IMR-90 (cell line): Measurements from ENCODE around the gene DMD. TPM values are rescaled to one million over a fixed set of nuclear protein-coding genes. Genes with fewer than 3 reads are reported as not detected.

Source experiments
- ATAC-seq: fragments of 200-7000 bp; cut with Tn5 transposase; 2 replicates; pipeline ENCODE4 v1.9.1; 2020; ENCODE audit warnings: low read depth, mild to moderate bottlenecking, moderate library complexity
- BruUV-seq: library from RNA; stranded (reverse); fragments of 400-500 nt; replicated peaks from 2 replicates; lab custom pipeline; 2021; lab: Mats Ljungman, UMichigan
- CTCF ChIA-PET: fragments of 300-600 bp; formaldehyde crosslinking; extraction: SDS; loops from one replicate; lab custom pipeline; 2021; ENCODE audit warnings: antibody characterized with exemption; lab: Yijun Ruan, JAX
- POLR2A ChIA-PET: fragments of 300-600 bp; sonication (Branson Sonifier 250); formaldehyde crosslinking; loops from one replicate; lab custom pipeline; 2022; ENCODE audit warnings: antibody characterized with exemption; ENCODE audit not compliant: unreplicated experiment; lab: Charles Lee
- DNase-seq: peaks from one replicate; pipeline ENCODE4 v3.0.0; 2013
- H2AFZ ChIP-seq: replicated peaks from 2 replicates; pipeline ENCODE3; 2013; ENCODE audit warnings: low read length, mild to moderate bottlenecking; ENCODE audit not compliant: poor library complexity
- H2AK5ac ChIP-seq: 2 replicates; pipeline ENCODE4 v1.6.1; 2013; ENCODE audit warnings: low read depth, low read length, inconsistent platforms
- H2AK9ac ChIP-seq: replicated peaks from 2 replicates; pipeline ENCODE3; 2013; ENCODE audit warnings: mild to moderate bottlenecking, low read depth, low read length, moderate library complexity; ENCODE audit not compliant: poor library complexity
- H2BK120ac ChIP-seq: 2 replicates; pipeline ENCODE4 v1.6.1; 2013; ENCODE audit warnings: low read depth, low read length, inconsistent platforms
- H2BK15ac ChIP-seq: 3 replicates; pipeline ENCODE4 v1.6.1; 2013; ENCODE audit warnings: low read depth, low read length, inconsistent platforms
- H2BK20ac ChIP-seq: 2 replicates; pipeline ENCODE4 v1.6.1; 2013; ENCODE audit warnings: low read depth, mild to moderate bottlenecking, inconsistent platforms, low read length, moderate library complexity
- H2BK5ac ChIP-seq: 2 replicates; pipeline ENCODE4 v1.6.1; 2013; ENCODE audit warnings: mild to moderate bottlenecking, low read depth, low read length, inconsistent platforms; ENCODE audit not compliant: poor library complexity, severe bottlenecking
- H3K14ac ChIP-seq: replicated peaks from 2 replicates; pipeline ENCODE4 v1.6.1; 2013; ENCODE audit warnings: low read depth, low read length, inconsistent platforms
- H3K18ac ChIP-seq: 2 replicates; pipeline ENCODE4 v1.6.1; 2013; ENCODE audit warnings: low read depth, low read length, control low read depth
- H3K23ac ChIP-seq: 2 replicates; pipeline ENCODE4 v1.6.1; 2013; ENCODE audit warnings: low read depth, low read length, inconsistent platforms
- H3K27ac ChIP-seq: 2 replicates; pipeline ENCODE4 v1.5.1; 2013; ENCODE audit warnings: mild to moderate bottlenecking, control low read depth, low read length; ENCODE audit not compliant: insufficient read depth
- H3K27me3 ChIP-seq: 2 replicates; pipeline ENCODE4 v1.6.1; 2013; ENCODE audit warnings: low read length; ENCODE audit not compliant: control insufficient read depth, insufficient read depth
- H3K36me3 ChIP-seq: 2 replicates; pipeline ENCODE4 v1.6.1; 2013; ENCODE audit warnings: low read length, mixed read lengths; ENCODE audit not compliant: control insufficient read depth, insufficient read depth
- H3K4ac ChIP-seq: 2 replicates; pipeline ENCODE4 v1.6.1; 2013; ENCODE audit warnings: low read depth, low read length, inconsistent platforms
- H3K4me1 ChIP-seq: 2 replicates; pipeline ENCODE4 v1.6.1; 2013; ENCODE audit warnings: low read length, mixed read lengths; ENCODE audit not compliant: control insufficient read depth, insufficient read depth
- H3K4me2 ChIP-seq: 2 replicates; pipeline ENCODE4 v1.6.1; 2013; ENCODE audit warnings: low read depth, mild to moderate bottlenecking, control low read depth, low read length, moderate library complexity
- H3K4me3 ChIP-seq: 2 replicates; pipeline ENCODE4 v1.5.1; 2013; ENCODE audit warnings: low read depth, mild to moderate bottlenecking, control low read depth, low read length, moderate library complexity; ENCODE audit not compliant: insufficient read depth
- H3K56ac ChIP-seq: 2 replicates; pipeline ENCODE4 v1.6.1; 2013; ENCODE audit warnings: low read length, inconsistent platforms; ENCODE audit not compliant: insufficient read depth; ENCODE audit errors: extremely low read depth
- H3K79me1 ChIP-seq, 2 experiments: 2 replicates each; pipeline ENCODE4 v1.6.1; 2013; ENCODE audit warnings: low read length in 2 of 2, inconsistent platforms in 1 of 2, low read depth in 1 of 2
- H3K9ac ChIP-seq: 2 replicates; pipeline ENCODE4 v1.6.1; 2013; ENCODE audit warnings: low read depth, low read length, control low read depth
- H3K9me1 ChIP-seq: 2 replicates; pipeline ENCODE4 v1.6.1; 2013; ENCODE audit warnings: low read length, inconsistent platforms; ENCODE audit not compliant: insufficient read depth
- H3K9me3 ChIP-seq: 2 replicates; pipeline ENCODE4 v1.6.1; 2013; ENCODE audit warnings: low read length; ENCODE audit not compliant: control insufficient read depth, insufficient read depth
- H4K20me1 ChIP-seq: 2 replicates; pipeline ENCODE4 v1.6.1; 2013; ENCODE audit warnings: low read length, inconsistent platforms; ENCODE audit not compliant: insufficient read depth
- H4K5ac ChIP-seq: 2 replicates; pipeline ENCODE4 v1.6.1; 2013; ENCODE audit warnings: mild to moderate bottlenecking, low read depth, low read length, control low read depth
- H4K8ac ChIP-seq, 2 experiments: 2 replicates each; pipeline ENCODE4 v1.6.1; 2013; ENCODE audit warnings: low read depth in 2 of 2, low read length in 2 of 2, control low read depth in 1 of 2, inconsistent platforms in 1 of 2
- H4K91ac ChIP-seq: 2 replicates; pipeline ENCODE4 v1.6.1; 2013; ENCODE audit warnings: low read depth, low read length, inconsistent platforms; ENCODE audit not compliant: insufficient read depth
- BHLHE40 ChIP-seq: fragments of 150-350 bp; IDR thresholded peaks from 2 replicates; pipeline ENCODE4 v1.6.1; 2016; ENCODE audit warnings: mild to moderate bottlenecking, low read depth, low read length
- ELK1 ChIP-seq: fragments of 150-350 bp; IDR thresholded peaks from 2 replicates; pipeline ENCODE4 v1.6.1; 2016; ENCODE audit warnings: low read depth, mild to moderate bottlenecking, low read length, moderate library complexity, borderline replicate concordance
- MAFK ChIP-seq: IDR thresholded peaks from 2 replicates; pipeline ENCODE4 v1.6.1; 2012; ENCODE audit warnings: low read depth, low read length, improper control_type of control experiment
- RAD21 ChIP-seq: IDR thresholded peaks from 2 replicates; pipeline ENCODE4 v1.6.1; 2012; ENCODE audit warnings: low read length, improper control_type of control experiment
- SMC3 ChIP-seq: fragments of 150-350 bp; IDR thresholded peaks from 2 replicates; pipeline ENCODE4 v1.6.1; 2016; ENCODE audit warnings: low read depth, mild to moderate bottlenecking, antibody characterized with exemption, low read length, moderate library complexity
- USF2 ChIP-seq: fragments of 150-350 bp; IDR thresholded peaks from 2 replicates; pipeline ENCODE4 v1.6.1; 2017; ENCODE audit warnings: mild to moderate bottlenecking, antibody characterized with exemption, low read length, low read depth
- WGBS, 2 experiments: methylation state at CpG; one replicate each; pipeline versions ENCODE4 v1.1.5 to v1.1.7; 2013; ENCODE audit warnings: missing lambda C conversion rate in 2 of 2; ENCODE audit not compliant: insufficient read length in 1 of 2; ENCODE audit errors: extremely low coverage in 2 of 2; 5-methylcytosine and 5-hydroxymethylcytosine counted together
- dilution Hi-C: fragments of 300-500 bp; cut with HindIII; formaldehyde crosslinking; loops from one replicate; pipeline ENCODE4 v1.14.3; 2018; ENCODE audit warnings: low sequenced_read_pairs; ENCODE audit not compliant: unreplicated experiment
- in situ Hi-C: fragments of 300-500 bp; cut with MboI; formaldehyde crosslinking; loops from 3 replicates; pipeline ENCODE4 v1.14.3; 2019; ENCODE audit warnings: low sequenced_read_pairs, inconsistent platforms, mixed read lengths
- intact Hi-C: fragments of 100-400 bp; cut with micrococcal nuclease; formaldehyde crosslinking; loops from 2 replicates; pipeline ENCODE4 v1.10.0; 2022
- polyA plus RNA-seq, 3 experiments: library from polyadenylated mRNA; depleted of rRNA; stranded (reverse); fragments of >200 nt; gene quantifications; 2 replicates each; pipeline ENCODE4 v1.2.3, GENCODE V29; 2012; ENCODE audit warnings: low replicate concordance in 1 of 3
- total RNA-seq: library from RNA; depleted of rRNA; stranded (reverse); fragments of >200 nt; gene quantifications from 2 replicates; pipeline ENCODE4 v1.2.3, GENCODE V29; 2012

Gene DMD
- total and polyA plus RNA-seq, 2 of the 4 experiments (the other 2 are of a cell fraction), result 6.6 to 11.8 TPM

- Histone ChIP-seq H4K5ac (no peak overlapping the region), H3K79me1 (no peaks in the 10 kb centered on the region), H3K27ac (no peak overlapping the region), H2BK5ac (no peak overlapping the region), H2BK20ac (no peak overlapping the region), H3K9ac (no peak overlapping the region), H3K4ac (no peak overlapping the region), H3K36me3 (no peaks in the 10 kb centered on the region), H3K4me1 (no peaks in the 10 kb centered on the region), H3K4me2 (no peak overlapping the region), H3K9me3 (no peaks in the 10 kb centered on the region), H2AK5ac (no peak overlapping the region), H3K4me3 (no peak overlapping the region), H3K23ac (no peak overlapping the region), H2BK15ac (no peak overlapping the region), H3K9me1 (no peaks in the 10 kb centered on the region), H4K91ac (no peak overlapping the region), H4K8ac (no peak overlapping the region), H2AFZ (no peak overlapping the region), H3K27me3 (peaks cover 2% of the 10 kb centered on the region; the same call in 1 of the 2 replicates), H3K56ac (no peak overlapping the region), H4K20me1 (no peaks in the 10 kb centered on the region), H2BK120ac (no peak overlapping the region), H2AK9ac (no peak overlapping the region), H3K18ac (no peak overlapping the region), H3K14ac (no peak overlapping the region)
- intact Hi-C loops (no loop called here), dilution Hi-C loops (no loop called here), in situ Hi-C loops (no loop called here)
- ChIA-PET POLR2A (interaction anchor here (0.6 kb wide), 1 partner anchor 179 kb away, joined by 3 read pairs; no protein-coding TSS in a partner anchor), CTCF (no interaction called here)
- 33% methylated on average over 1 of the region's 4 CpGs; no CpG with 5 or more reads in 1 of the 2 experiments for WGBS, 2 experiments
- TF ChIP-seq RAD21 (no peak), SMC3 (no peak), ELK1 (no peak), MAFK (no peak), BHLHE40 (no peak), USF2 (no peak)
- BruUV-seq, result no TSS peak
- ATAC-seq (no peak), DNase-seq (no peak)
Measured at GRCh38 chrX:31115398-31115797, 2096.0 kb downstream of the DMD start.
